HFF-Myc (cell line): ENCODE data around the gene UBE2U.

Experiments used
- DNase-seq: peaks from one replicate; pipeline ENCODE4 v3.0.0-alpha.2; 2011; ENCODE audit warnings: low read depth; ENCODE audit errors: extremely low read depth
- H3K4me3 ChIP-seq: replicated peaks from 2 replicates; pipeline ENCODE4 v1.5.1; 2011; ENCODE audit warnings: low read depth, mild to moderate bottlenecking, control low read depth, low read length
- CTCF ChIP-seq: IDR thresholded peaks from 2 replicates; pipeline ENCODE4 v1.5.1; 2012; ENCODE audit warnings: mild to moderate bottlenecking, low read depth, low read length, control low read depth; ENCODE audit errors: missing control alignments

UBE2U gene

GRCh38 chr1:64203420-64203819, at the start of gene UBE2U:
UBE2U (plus strand) TSS chr1:64203623; CDS start chr1:64204051, 428 bp downstream.
- no peak for TF ChIP-seq CTCF
- DNase-seq: no peak
- H3K4me3 ChIP-seq: no peak within 1 kb of the TSS

GRCh38 chr1:64155278-64155677, 48.1 kb upstream of the UBE2U start:
- H3K4me3 ChIP-seq: no peak overlapping the region
- no peak for DNase-seq
- TF ChIP-seq CTCF: no peak

- TF ChIP-seq CTCF: no peak
- no peak for DNase-seq
- no peak overlapping the region for H3K4me3 ChIP-seq
Observed at GRCh38 chr1:64161357-64161941, 42.0 kb upstream of the UBE2U start.

GRCh38 chr1:64162151-64162550, 41.3 kb upstream of the UBE2U start:
- TF ChIP-seq CTCF: no peak
- H3K4me3 ChIP-seq: no peak overlapping the region
- DNase-seq: no peak

GRCh38 chr1:64162804-64163203, 40.6 kb upstream of the UBE2U start:
- TF ChIP-seq CTCF: no peak
- DNase-seq: no peak
- no peak overlapping the region for H3K4me3 ChIP-seq

- DNase-seq: no peak
- no peak for TF ChIP-seq CTCF
Observed at GRCh38 chr1:64163431-64163830, 40.0 kb upstream of the UBE2U start.

GRCh38 chr1:64163970-64164369, 39.5 kb upstream of the UBE2U start:
- no peak overlapping the region for H3K4me3 ChIP-seq
- DNase-seq: no peak
- peak; percentile 53 for TF ChIP-seq CTCF

More at GRCh38 chr1:64163431-64163830, 40.0 kb upstream of the UBE2U start:
- H3K4me3 ChIP-seq: no peak overlapping the region
